HG02870 (cell line): ENCODE results near the gene MYH16.
"Not testable (repeated sequence)": the region's sequence is repeated elsewhere in the genome, so short reads cannot be mapped to it uniquely, and the experiment has no call there.

Experiments
- ATAC-seq: cut with Tn5 transposase; IDR thresholded peaks from one replicate; pipeline ENCODE4 v1.9.1; 2021; ENCODE audit warnings: mild to moderate bottlenecking, moderate library complexity; ENCODE audit not compliant: unreplicated experiment

MYH16 gene

DNA sequence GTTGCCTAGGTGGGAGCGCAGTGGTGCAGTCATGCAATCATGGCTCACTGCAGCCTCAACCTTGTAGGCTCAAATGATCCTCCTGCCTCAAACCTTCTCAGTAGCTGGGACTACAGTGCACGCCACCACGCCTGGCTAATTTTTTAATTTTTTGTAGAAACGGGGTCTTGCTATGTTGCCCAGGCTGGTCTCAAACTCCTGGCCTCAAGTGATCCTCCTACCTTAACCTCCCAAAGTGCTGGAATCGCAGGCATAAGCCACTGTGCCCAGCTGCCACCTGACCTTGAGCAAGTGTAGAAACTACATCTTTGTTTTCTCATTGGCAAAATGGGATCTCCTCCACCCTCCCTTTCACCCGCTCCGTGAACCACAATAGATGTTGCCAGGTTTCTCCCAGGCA lies 15.0 kb upstream of the MYH16 start:
- no peak for ATAC-seq

DNA sequence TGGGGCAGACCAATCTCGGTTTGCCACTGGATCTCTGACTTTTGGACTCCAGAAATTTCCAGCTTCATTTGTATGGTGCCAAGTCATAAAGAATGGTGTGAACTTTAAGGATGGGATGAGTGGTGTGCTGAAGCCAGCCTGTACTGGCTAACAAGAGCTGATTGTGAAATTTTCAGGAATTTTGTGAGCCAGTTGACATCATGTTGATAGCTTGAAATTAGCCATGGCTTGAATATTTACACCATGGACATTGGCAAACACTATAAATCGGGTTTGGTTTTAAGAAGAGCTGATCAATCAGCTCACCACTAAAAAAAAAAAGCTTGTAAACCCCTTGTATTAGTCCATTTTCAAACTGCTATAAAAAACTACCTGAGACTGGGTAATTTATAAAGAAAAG lies 14.1 kb upstream of the MYH16 start:
- ATAC-seq = no peak

DNA sequence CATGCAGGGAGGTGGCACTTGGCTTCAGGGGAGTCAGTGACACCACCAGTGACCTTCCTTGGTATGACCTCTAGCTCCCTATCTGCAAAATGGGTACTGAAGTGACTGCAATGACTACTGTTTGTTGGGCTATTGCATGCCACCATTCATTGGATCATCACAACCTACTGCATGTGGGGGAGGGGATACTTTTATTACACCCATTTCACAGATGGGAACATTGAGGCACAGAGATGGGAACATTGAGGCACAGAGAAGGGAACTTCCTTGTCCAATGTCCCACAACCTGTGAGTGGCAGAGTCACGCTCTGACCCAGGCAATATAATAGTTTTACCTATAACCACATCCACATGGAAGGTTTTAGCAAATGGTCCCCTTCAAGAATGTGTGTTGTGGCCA lies 12.2 kb upstream of the MYH16 start:
- ATAC-seq = no peak

GRCh38 chr7:99261646-99262045 lies 11.0 kb upstream of the MYH16 start:
- no peak for ATAC-seq

DNA sequence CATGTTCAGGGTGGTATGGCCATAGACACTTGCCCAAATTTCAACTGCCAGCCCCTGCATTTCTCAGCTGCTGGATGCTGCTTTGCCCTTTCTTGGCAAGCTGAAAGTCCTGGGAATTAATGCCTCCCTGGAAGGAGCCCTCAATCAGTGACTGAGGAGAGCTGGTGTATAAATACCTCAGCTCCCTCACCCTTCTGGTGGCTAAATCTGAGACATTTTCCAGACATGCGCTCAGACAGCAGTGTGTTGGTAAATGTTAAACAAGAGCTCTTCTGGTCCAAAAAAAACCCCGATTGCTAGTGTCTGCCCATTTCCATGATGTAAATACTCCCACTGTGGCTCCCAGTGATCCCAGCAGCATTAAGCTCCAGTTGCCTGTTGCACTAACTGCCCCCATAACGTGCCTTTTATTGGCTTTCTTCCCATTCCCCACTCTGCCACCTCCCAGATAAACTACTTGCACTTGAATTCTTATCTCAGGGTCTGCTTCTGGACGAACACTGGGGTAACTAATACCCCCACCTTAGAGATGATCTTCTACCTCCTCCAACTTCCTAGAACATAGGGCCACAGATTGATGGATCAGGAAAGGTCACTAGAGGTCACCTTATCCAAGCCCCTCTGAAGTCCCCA lies 6.7 kb upstream of the MYH16 start:
- no peak for ATAC-seq

DNA sequence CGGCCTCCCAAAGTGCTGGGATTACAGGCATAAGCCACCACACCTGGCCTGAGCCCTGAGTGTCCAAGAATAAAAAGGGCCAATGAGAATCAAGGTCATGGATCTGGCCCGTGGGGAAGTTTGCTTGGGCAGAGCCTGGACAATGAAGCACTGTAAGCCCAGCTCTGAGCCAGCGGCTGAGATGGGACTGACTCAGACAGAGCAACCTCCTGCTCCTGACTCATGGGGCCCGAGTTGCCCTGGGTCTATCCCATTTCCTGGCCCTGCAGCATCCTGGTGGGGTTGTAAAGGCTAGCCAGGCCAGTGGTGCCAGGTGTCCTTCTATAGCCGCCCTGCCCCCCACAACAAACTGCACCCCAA lies 5.2 kb upstream of the MYH16 start:
- no peak for ATAC-seq

- ATAC-seq = no peak
Observed at GRCh38 chr7:99267841-99268576, 4.6 kb upstream of the MYH16 start.

- ATAC-seq = no peak
Observed at GRCh38 chr7:99268577-99268908, 4.1 kb upstream of the MYH16 start.

- no peak for ATAC-seq
Observed at GRCh38 chr7:99270702-99271101, 1.9 kb upstream of the MYH16 start.

- ATAC-seq = not testable (repeated sequence)
Observed at GRCh38 chr7:99273561-99273960, 922 bp downstream of the MYH16 start.

DNA sequence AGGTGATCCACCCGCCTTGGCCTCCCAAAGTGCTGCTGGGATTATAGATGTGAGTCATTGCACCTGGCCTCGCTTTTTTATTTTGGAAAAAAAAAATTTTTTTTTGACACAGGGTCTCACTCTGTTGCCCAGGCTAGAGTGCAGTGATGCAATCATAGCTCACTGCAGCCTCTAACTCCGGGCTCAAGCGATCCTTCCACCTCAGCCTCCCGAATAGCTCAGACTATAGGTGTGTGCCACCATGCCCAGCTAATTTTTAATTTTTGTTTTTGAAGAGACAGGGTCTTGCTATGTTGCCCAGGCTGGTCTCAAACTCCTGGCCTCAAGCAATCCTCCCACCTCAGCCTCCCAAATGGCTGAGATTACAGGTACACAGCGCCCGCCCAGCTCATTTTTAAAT lies 2.3 kb downstream of the MYH16 start:
- not testable (repeated sequence) for ATAC-seq

DNA sequence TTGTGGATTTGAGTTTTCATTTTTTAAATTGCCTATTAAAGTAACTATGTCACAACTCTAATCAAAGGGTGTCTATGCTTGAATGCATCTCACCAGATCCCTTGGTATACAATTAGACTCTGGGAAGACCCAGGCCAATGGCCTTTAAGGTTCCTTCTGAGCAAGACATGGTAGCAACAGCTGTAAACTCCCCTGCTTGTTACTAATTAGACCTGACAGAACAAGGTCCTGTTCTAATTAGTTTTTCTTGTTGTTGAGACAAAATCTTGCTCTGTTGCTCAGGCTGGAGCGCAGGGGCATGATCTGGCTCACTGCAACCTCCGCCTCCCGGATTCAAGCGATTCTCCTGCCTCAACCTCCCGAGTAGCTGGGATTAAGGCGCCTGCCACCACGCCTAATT lies 2.9 kb downstream of the MYH16 start:
- ATAC-seq = no peak

DNA sequence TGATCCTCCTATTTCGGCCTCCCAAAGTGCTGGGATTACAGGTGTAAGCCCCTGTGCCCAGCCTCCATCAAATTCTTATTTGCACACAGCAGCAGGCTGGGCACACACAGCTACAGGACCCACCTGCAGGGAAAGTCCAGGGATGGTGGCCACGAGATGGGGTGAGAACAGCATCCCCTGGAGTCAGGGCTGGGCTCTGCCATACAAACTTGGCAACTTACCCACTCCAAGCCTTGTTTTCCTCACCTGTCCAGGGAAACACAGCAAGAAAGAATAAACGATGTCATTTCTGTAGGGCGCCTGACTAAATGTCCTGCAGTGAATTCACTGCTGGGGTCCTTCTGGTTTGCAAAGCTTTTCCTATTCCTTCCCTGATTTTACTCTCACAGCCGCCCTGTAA lies 5.5 kb downstream of the MYH16 start:
- ATAC-seq = no peak

DNA sequence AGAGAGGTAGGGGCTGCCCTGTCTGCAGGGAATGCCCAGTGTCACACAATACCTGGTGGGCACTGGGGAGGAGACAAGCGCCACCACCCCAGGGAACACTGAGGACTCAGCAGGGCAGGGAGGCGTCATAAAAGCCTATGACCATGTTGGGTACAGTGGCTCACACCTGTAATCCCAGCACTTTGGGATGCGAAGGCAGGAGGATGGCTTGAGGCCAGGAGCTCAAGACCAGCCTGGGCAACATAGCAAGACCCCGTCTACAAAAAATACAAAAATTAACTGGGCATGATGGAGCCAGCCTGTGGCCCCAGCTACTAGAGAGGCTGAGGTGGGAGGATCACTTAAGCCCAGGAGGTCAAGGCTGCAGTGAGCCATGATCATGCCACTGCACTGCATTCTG lies 11.5 kb downstream of the MYH16 start:
- not testable (repeated sequence) for ATAC-seq

DNA sequence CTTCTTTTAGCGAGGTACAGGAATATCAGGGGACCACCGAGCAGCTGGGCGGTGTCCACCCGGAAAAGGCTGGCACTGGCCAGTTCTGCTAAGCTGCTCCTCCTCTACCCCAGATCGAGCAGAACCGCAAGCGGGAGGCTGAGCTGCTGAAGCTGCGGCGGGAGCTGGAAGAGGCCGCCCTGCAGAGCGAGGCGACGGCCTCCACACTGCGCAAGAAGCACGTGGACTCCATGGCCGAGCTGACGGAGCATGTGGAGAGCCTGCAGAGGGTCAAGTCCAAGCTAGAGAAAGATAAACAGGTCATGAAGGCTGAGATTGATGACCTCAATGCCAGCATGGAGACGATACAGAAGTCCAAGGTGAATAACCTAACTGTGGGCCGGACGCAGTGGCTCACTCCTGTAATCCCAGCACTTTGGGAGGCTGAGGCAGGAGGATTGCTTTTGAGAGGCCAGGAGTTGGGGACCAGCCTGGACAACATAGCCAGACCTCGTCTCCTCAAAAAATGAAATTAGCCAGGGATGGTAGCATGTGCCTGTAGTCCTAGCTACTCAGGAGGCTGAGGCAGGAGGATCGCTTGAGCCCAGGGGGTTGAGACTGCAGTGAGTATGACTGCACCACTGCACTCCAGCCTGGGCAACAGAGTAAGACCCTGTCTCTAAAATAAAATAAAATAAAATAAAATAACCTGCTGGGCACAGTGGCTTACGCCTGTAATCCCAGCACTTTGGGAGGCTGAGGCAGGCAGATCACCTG lies 15.3 kb downstream of the MYH16 start:
- ATAC-seq = no peak

GRCh38 chr7:99289185-99289584 lies 16.5 kb downstream of the MYH16 start:
- ATAC-seq = no peak

GRCh38 chr7:99290148-99290547 lies 17.5 kb downstream of the MYH16 start:
- not testable (repeated sequence) for ATAC-seq

DNA sequence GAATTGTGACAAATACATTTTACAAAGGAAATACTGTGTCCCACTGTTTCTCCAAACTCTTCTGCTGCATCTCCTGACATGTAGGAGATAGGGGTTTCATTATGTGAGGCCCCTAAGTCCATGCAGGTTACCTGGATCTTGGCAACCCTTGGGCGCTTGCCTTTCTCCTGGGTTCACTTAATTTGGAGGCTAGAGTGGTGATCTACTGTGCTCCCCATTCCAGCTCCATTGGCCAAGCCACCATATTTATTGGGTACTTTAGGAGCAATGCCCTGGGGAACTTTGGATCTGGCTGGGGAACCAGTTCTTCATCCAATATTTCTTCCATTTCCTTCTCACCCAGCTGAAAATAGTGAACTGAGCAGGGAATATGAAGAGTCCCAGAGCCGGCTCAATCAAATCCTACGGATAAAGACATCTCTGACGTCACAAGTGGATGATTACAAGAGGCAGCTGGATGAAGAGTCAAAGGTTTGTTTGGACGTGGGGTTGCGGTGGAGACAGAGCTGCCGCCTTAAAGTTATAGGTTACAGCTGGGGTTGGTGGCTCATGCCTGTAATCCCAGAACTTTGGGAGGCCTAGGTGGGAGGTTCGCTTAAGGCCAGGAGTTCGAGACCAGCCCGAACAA lies 18.5 kb downstream of the MYH16 start:
- no peak for ATAC-seq

- ATAC-seq = no peak
Observed at GRCh38 chr7:99292127-99292526, 19.5 kb downstream of the MYH16 start.

DNA sequence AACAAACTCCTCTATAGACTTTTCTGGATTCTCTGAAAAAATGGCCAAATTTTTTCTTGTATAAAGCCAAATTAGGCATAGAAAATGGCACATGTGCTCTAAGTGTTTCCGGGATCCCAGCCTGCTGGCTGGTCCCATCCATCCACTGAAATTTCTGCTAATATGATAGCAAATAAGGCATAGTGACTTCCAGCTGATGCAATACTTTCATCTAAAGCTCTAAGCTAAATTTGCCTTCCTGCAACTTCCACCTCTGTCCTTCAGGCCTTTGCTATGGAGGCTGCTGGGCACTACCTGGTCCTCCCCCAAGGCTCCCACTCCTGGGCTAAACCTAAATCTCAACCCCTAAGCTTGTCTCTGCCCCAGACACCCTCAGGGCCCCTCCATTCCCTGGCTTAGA lies 20.5 kb downstream of the MYH16 start:
- no peak for ATAC-seq

GRCh38 chr7:99293650-99294049 lies 21.0 kb downstream of the MYH16 start:
- no peak for ATAC-seq

DNA sequence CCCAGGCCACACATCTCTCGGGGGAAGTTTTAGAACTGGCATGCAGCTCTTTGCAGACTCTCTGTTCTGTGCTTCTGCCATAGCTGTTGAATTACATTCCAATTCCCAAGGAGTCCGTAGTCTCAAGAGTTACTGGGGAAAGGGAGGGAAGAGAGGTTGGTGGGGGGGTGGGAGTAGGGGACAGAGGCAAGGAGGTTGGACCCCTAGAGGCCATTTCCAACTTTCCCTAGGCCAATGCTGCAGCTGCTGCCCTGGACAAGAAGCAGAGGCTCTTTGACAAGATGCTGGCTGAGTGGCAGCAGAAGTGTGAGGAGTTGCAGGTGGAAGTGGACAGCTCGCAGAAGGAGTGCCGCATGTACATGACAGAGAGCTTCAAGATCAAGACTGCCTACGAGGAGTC lies 23.8 kb downstream of the MYH16 start:
- ATAC-seq = no peak
